Smooth muscle cell of bladder (primary cell): Measurements from ENCODE around the gene AP4M1. TPM values are rescaled to one million over a fixed set of nuclear protein-coding genes. Genes with fewer than 3 reads are reported as not detected.

ENCODE experiments used
- total RNA-seq: library from RNA; depleted of rRNA; stranded (reverse); fragments of >200 nt; gene quantifications from 2 replicates; pipeline ENCODE4 v1.2.3, GENCODE V29; 2014

AP4M1 gene, protein sequence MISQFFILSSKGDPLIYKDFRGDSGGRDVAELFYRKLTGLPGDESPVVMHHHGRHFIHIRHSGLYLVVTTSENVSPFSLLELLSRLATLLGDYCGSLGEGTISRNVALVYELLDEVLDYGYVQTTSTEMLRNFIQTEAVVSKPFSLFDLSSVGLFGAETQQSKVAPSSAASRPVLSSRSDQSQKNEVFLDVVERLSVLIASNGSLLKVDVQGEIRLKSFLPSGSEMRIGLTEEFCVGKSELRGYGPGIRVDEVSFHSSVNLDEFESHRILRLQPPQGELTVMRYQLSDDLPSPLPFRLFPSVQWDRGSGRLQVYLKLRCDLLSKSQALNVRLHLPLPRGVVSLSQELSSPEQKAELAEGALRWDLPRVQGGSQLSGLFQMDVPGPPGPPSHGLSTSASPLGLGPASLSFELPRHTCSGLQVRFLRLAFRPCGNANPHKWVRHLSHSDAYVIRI
- 22.0 and 29.0 TPM in 2 replicates for total RNA-seq

GRCh38 chr7:100101016-100101862, at the start of gene AP4M1, which contains the start of gene MCM7:
TSS of gene AP4M1 (plus strand) at chr7:100101643. CDS start at chr7:100101715, 72 bp downstream.
TSS of gene MCM7 (minus strand) at chr7:100101397. CDS start at chr7:100101294, 103 bp downstream.

GRCh38 chr7:100081535-100082102, 19.8 kb upstream of the AP4M1 start, which contains the start of gene ZNF3:
TSS of gene ZNF3 (minus strand) at chr7:100081723. CDS start at chr7:100077357, 4,366 bp downstream.

GRCh38 chr7:100088621-100089457, 12.6 kb upstream of the AP4M1 start, which contains the start of gene COPS6:
TSS of gene COPS6 (plus strand) at chr7:100088969. CDS start at chr7:100088991, 22 bp downstream.

DNA sequence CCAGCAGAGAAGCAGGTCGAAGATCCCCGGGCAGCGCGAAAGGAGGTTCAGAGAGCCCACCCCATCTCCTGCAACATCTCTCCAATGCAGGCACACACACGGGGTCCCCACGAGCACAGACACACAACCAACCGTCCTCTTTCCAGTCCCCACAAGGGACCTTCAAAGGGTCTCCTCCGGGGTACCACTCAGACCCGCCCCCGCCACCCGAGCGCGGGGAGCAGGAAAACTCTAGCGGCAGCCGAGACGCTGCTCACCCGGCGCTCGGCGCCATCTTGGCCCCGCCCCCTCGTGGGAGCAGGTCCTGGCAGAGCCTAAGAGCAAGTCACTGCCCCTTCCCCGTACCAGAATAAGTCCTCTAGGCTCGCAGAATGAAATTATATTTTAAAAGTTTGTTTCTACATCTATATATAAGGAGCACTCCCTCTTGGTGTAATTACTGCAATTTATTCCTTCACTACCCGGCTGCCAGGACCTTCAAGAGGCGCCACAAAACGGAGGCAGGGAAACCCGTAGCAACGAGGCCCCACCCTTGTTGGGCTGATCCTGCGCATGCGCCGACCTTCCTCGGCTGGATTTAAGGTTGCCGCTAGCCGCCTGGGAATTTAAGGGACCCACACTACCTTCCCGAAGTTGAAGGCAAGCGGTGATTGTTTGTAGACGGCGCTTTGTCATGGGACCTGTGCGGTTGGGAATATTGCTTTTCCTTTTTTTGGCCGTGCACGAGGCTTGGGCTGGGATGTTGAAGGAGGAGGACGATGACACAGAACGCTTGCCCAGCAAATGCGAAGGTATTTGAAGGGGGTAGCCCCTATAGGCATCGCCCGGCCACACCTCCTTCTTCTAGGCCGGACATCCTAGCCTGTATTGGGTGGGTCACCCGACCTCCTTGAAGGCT, 17.9 kb downstream of the AP4M1 start, which contains the start of the genes CNPY4 and TAF6:
CNPY4 (plus strand) TSS at position 563 of the 898 bp plus-strand sequence; CDS start at position 674, 111 bp downstream.
TAF6 (minus strand) TSS at position 287 of the 898 bp plus-strand sequence. CDS start 5,149 bp downstream, outside the sequence.

GRCh38 chr7:100126931-100127865, 25.8 kb downstream of the AP4M1 start, which contains the start of gene MBLAC1:
TSS of gene MBLAC1 (plus strand) at chr7:100126967. CDS start at chr7:100127396, 429 bp downstream.

GRCh38 chr7:100148559-100149328, 47.3 kb downstream of the AP4M1 start, which contains the start of gene LAMTOR4:
TSS of gene LAMTOR4 (plus strand) at chr7:100148918. CDS start at chr7:100148973, 55 bp downstream.

Other genes starting within 250 kb of the AP4M1 start
- 0.18 and 0.43 TPM in 2 replicates for gene OR2AE1, start 224.6 kb upstream of the AP4M1 start, total RNA-seq
- 24.5 and 34.3 TPM in 2 replicates for gene TRIM4, start 182.1 kb upstream of the AP4M1 start, total RNA-seq
- gene GJC3, start 172.0 kb upstream of the AP4M1 start, total RNA-seq: under 0.01 and 0.09 TPM in 2 replicates
- gene AZGP1, start 125.6 kb upstream of the AP4M1 start, total RNA-seq: 0.09 TPM in 1 of 2 replicates, not detected in the other
- gene ZKSCAN1, start 86.0 kb upstream of the AP4M1 start, total RNA-seq: 32.1 and 42.8 TPM in 2 replicates
- 6.5 and 12.2 TPM in 2 replicates for gene ZSCAN21, start 51.9 kb upstream of the AP4M1 start, total RNA-seq
- gene ZNF3, start 19.9 kb upstream of the AP4M1 start, total RNA-seq: 24.7 and 28.8 TPM in 2 replicates
- gene COPS6, start 12.7 kb upstream of the AP4M1 start, total RNA-seq: 133 and 170 TPM in 2 replicates
- gene MCM7, start 246 bp upstream of the AP4M1 start, total RNA-seq: 18.2 and 18.8 TPM in 2 replicates
- 21.8 and 27.4 TPM in 2 replicates for gene TAF6, start 17.7 kb downstream of the AP4M1 start, total RNA-seq
- 35.8 and 61.8 TPM in 2 replicates for gene CNPY4, start 18.0 kb downstream of the AP4M1 start, total RNA-seq
- gene MBLAC1, start 25.3 kb downstream of the AP4M1 start, total RNA-seq: 2.4 and 2.5 TPM in 2 replicates
- gene LAMTOR4, start 47.3 kb downstream of the AP4M1 start, total RNA-seq: 90.4 and 133 TPM in 2 replicates
- 5.8 and 10.4 TPM in 2 replicates for gene TRAPPC14, start 57.1 kb downstream of the AP4M1 start, total RNA-seq
- gene GAL3ST4, start 67.0 kb downstream of the AP4M1 start, total RNA-seq: 1.8 and 2.4 TPM in 2 replicates
- gene GPC2, start 75.7 kb downstream of the AP4M1 start, total RNA-seq: 0.85 and 1.1 TPM in 2 replicates
- 0.28 TPM in 2 replicates for gene STAG3, start 76.3 kb downstream of the AP4M1 start, total RNA-seq
- gene PVRIG, start 118.3 kb downstream of the AP4M1 start, total RNA-seq: not detected in 2 replicates
- gene SPDYE3, start 206.1 kb downstream of the AP4M1 start, total RNA-seq: not detected in 2 replicates